Panc1 (cell line): Measurements from ENCODE around the gene ACSL1.

Experiments used
- SIN3A ChIP-seq: IDR thresholded peaks from 2 replicates; pipeline ENCODE4 v1.6.1; 2012; ENCODE audit warnings: low read depth, mild to moderate bottlenecking, low read length, moderate library complexity, borderline replicate concordance; ENCODE audit not compliant: insufficient read depth
- TCF7L2 ChIP-seq: IDR thresholded peaks from 2 replicates; pipeline ENCODE4 v1.6.1; 2011; ENCODE audit warnings: mild to moderate bottlenecking, low read depth, low read length, inconsistent platforms
- TF ChIP-seq, protein P1 (sequence below): fragments of 450-650 bp; IDR thresholded peaks from 2 replicates; pipeline ENCODE4 v1.5.1; 2017; ENCODE audit warnings: mild to moderate bottlenecking

DNA sequence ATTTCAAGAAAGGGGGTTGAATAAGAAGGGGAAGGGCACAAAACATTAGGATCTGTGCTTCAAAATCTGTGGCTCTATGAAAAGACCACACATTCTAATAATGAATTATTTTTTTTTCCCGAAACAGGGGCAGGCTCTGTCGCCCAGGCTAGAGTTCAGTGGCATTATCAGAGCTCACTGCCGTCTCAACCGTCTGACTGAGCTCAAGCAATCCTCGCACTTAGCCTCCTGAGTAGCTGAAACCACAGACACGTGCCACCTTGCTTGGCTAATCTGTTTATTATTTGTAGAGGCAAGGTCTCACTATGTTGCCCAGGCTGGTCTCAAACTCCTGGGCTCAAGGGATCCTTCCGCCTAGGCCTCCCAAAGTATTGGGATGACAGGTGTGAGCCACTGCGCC, 33.4 kb downstream of the ACSL1 start:
- TF ChIP-seq, protein P1, sequence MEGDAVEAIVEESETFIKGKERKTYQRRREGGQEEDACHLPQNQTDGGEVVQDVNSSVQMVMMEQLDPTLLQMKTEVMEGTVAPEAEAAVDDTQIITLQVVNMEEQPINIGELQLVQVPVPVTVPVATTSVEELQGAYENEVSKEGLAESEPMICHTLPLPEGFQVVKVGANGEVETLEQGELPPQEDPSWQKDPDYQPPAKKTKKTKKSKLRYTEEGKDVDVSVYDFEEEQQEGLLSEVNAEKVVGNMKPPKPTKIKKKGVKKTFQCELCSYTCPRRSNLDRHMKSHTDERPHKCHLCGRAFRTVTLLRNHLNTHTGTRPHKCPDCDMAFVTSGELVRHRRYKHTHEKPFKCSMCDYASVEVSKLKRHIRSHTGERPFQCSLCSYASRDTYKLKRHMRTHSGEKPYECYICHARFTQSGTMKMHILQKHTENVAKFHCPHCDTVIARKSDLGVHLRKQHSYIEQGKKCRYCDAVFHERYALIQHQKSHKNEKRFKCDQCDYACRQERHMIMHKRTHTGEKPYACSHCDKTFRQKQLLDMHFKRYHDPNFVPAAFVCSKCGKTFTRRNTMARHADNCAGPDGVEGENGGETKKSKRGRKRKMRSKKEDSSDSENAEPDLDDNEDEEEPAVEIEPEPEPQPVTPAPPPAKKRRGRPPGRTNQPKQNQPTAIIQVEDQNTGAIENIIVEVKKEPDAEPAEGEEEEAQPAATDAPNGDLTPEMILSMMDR, result no peak
- TF ChIP-seq TCF7L2, result no peak
- TF ChIP-seq SIN3A, result no peak
